Activated T-cell treated with anti-CD3 and anti-CD28 coated beads, Interleukin-2, amount 50 U/mL, for 4 hours (primary cell): ENCODE data around the gene PLCG1. TPM values are rescaled to one million over a fixed set of nuclear protein-coding genes. Genes with fewer than 3 reads are reported as not detected.

Experiments used
- ATAC-seq, 2 donors: fragments of 200-7000 bp; cut with Tn5 transposase; one replicate each; pipeline ENCODE4 v1.10.0; 2021
- DNase-seq: peaks from one replicate; pipeline ENCODE4 v3.0.0-alpha.2; 2020
- H3K27me3 Mint-ChIP-seq: one replicate; pipeline ENCODE4 v1.8.0; 2021; ENCODE audit warnings: low read depth, mixed read lengths
- H3K36me3 Mint-ChIP-seq: one replicate; pipeline ENCODE4 v1.8.0; 2022; ENCODE audit warnings: mixed read lengths; ENCODE audit not compliant: insufficient read depth
- H3K4me1 Mint-ChIP-seq: one replicate; pipeline ENCODE4 v1.8.0; 2021; ENCODE audit warnings: low read depth, mixed read lengths
- H3K4me3 Mint-ChIP-seq: one replicate; pipeline ENCODE4 v1.8.0; 2021; ENCODE audit warnings: mild to moderate bottlenecking, moderate library complexity, mixed read lengths
- H3K9me3 Mint-ChIP-seq: one replicate; pipeline ENCODE4 v1.8.0; 2021; ENCODE audit warnings: mixed read lengths
- total RNA-seq, 3 donors: library from RNA; stranded (reverse); gene quantifications; one replicate each; pipeline ENCODE4 v1.2.1, GENCODE V29; 2021

PLCG1 gene
- total RNA-seq, 3 donors from 2014 or later: 89.1 to 104 (median 91.3) TPM

GRCh38 chr20:41182296-41183212, 45.2 kb downstream of the PLCG1 start:
- no peak overlapping the region for H3K4me3 Mint-ChIP-seq
- peak in 1 of 2 donors; percentile 35 for ATAC-seq
- H3K9me3 Mint-ChIP-seq: no peaks in the 10 kb centered on the region
- H3K27me3 Mint-ChIP-seq: no peaks in the 10 kb centered on the region
- peaks cover 6% of the 10 kb centered on the region for H3K4me1 Mint-ChIP-seq
- DNase-seq: no peak
- H3K36me3 Mint-ChIP-seq: no peaks in the 10 kb centered on the region

GRCh38 chr20:41183391-41183790, 46.0 kb downstream of the PLCG1 start:
- no peaks in the 10 kb centered on the region for H3K27me3 Mint-ChIP-seq
- no peaks in the 10 kb centered on the region for H3K36me3 Mint-ChIP-seq
- no peak overlapping the region for H3K4me3 Mint-ChIP-seq
- H3K4me1 Mint-ChIP-seq: peaks cover 6% of the 10 kb centered on the region
- no peaks in the 10 kb centered on the region for H3K9me3 Mint-ChIP-seq
- no peak for DNase-seq
- no peak for ATAC-seq

- H3K27me3 Mint-ChIP-seq: no peaks in the 10 kb centered on the region
- H3K4me3 Mint-ChIP-seq: no peak overlapping the region
- no peak for ATAC-seq
- no peak for DNase-seq
- peaks cover 6% of the 10 kb centered on the region for H3K4me1 Mint-ChIP-seq
- H3K9me3 Mint-ChIP-seq: no peaks in the 10 kb centered on the region
- H3K36me3 Mint-ChIP-seq: no peaks in the 10 kb centered on the region
Observed at GRCh38 chr20:41183831-41184230, 46.5 kb downstream of the PLCG1 start.

GRCh38 chr20:41185013-41185757, 47.8 kb downstream of the PLCG1 start:
- H3K27me3 Mint-ChIP-seq: no peaks in the 10 kb centered on the region
- DNase-seq (no peak), ATAC-seq (no peak)
- H3K4me3 Mint-ChIP-seq: no peak overlapping the region
- H3K36me3 Mint-ChIP-seq: no peaks in the 10 kb centered on the region
- peaks cover 4% of the 10 kb centered on the region for H3K9me3 Mint-ChIP-seq
- H3K4me1 Mint-ChIP-seq: peaks cover 6% of the 10 kb centered on the region

GRCh38 chr20:41187668-41188067, 50.3 kb downstream of the PLCG1 start:
- Mint-ChIP-seq H3K4me1 (no peaks in the 10 kb centered on the region), H3K36me3 (peaks cover 11% of the 10 kb centered on the region), H3K27me3 (no peaks in the 10 kb centered on the region), H3K4me3 (no peak overlapping the region), H3K9me3 (peaks cover 19% of the 10 kb centered on the region)
- ATAC-seq: no peak
- DNase-seq: no peak

GRCh38 chr20:41191562-41192500, 54.5 kb downstream of the PLCG1 start:
- Mint-ChIP-seq H3K4me3 (no peak overlapping the region), H3K27me3 (no peaks in the 10 kb centered on the region), H3K36me3 (peaks cover 20% of the 10 kb centered on the region), H3K4me1 (no peaks in the 10 kb centered on the region), H3K9me3 (peaks cover 22% of the 10 kb centered on the region)
- ATAC-seq (no peak), DNase-seq (no peak)

GRCh38 chr20:41192575-41192974, 55.2 kb downstream of the PLCG1 start:
- H3K27me3 Mint-ChIP-seq: no peaks in the 10 kb centered on the region
- DNase-seq (no peak), ATAC-seq (no peak)
- peaks cover 21% of the 10 kb centered on the region for H3K36me3 Mint-ChIP-seq
- H3K4me3 Mint-ChIP-seq: no peak overlapping the region
- H3K9me3 Mint-ChIP-seq: peaks cover 22% of the 10 kb centered on the region
- H3K4me1 Mint-ChIP-seq: no peaks in the 10 kb centered on the region

GRCh38 chr20:41196653-41197225, 59.4 kb downstream of the PLCG1 start:
- no peaks in the 10 kb centered on the region for H3K27me3 Mint-ChIP-seq
- DNase-seq: no peak

GRCh38 chr20:41198443-41198842, 61.1 kb downstream of the PLCG1 start:
- Mint-ChIP-seq H3K4me3 (no peak overlapping the region), H3K9me3 (peaks cover 11% of the 10 kb centered on the region), H3K4me1 (no peaks in the 10 kb centered on the region), H3K27me3 (no peaks in the 10 kb centered on the region), H3K36me3 (peaks cover 27% of the 10 kb centered on the region)
- ATAC-seq (no peak), DNase-seq (no peak)

More at GRCh38 chr20:41196653-41197225, 59.4 kb downstream of the PLCG1 start:
- Mint-ChIP-seq H3K4me3 (no peak overlapping the region), H3K9me3 (peaks cover 15% of the 10 kb centered on the region), H3K4me1 (no peaks in the 10 kb centered on the region), H3K36me3 (peaks cover 26% of the 10 kb centered on the region)
- ATAC-seq: no peak

- no peak for ATAC-seq
- H3K36me3 Mint-ChIP-seq: peaks cover 23% of the 10 kb centered on the region
- DNase-seq: no peak
- no peaks in the 10 kb centered on the region for H3K4me1 Mint-ChIP-seq
- no peaks in the 10 kb centered on the region for H3K27me3 Mint-ChIP-seq
- no peak overlapping the region for H3K4me3 Mint-ChIP-seq
- peaks cover 11% of the 10 kb centered on the region for H3K9me3 Mint-ChIP-seq
Observed at GRCh38 chr20:41200446-41201202, 63.3 kb downstream of the PLCG1 start.

- Mint-ChIP-seq H3K9me3 (peaks cover 11% of the 10 kb centered on the region), H3K27me3 (no peaks in the 10 kb centered on the region), H3K4me1 (no peaks in the 10 kb centered on the region), H3K4me3 (no peak overlapping the region), H3K36me3 (peaks cover 23% of the 10 kb centered on the region)
- ATAC-seq: no peak
- no peak for DNase-seq
Observed at GRCh38 chr20:41201760-41202159, 64.4 kb downstream of the PLCG1 start.

GRCh38 chr20:41202426-41202825, 65.1 kb downstream of the PLCG1 start:
- H3K4me3 Mint-ChIP-seq: no peak overlapping the region
- ATAC-seq (no peak), DNase-seq (no peak)
- peaks cover 3% of the 10 kb centered on the region for H3K27me3 Mint-ChIP-seq
- H3K9me3 Mint-ChIP-seq: peaks cover 11% of the 10 kb centered on the region
- peaks cover 22% of the 10 kb centered on the region for H3K36me3 Mint-ChIP-seq
- no peaks in the 10 kb centered on the region for H3K4me1 Mint-ChIP-seq

- no peak overlapping the region for H3K4me3 Mint-ChIP-seq
Observed at GRCh38 chr20:41203660-41204059, 66.3 kb downstream of the PLCG1 start.

More at GRCh38 chr20:41203660-41204059, 66.3 kb downstream of the PLCG1 start:
- DNase-seq (no peak), ATAC-seq (no peak)
- Mint-ChIP-seq H3K36me3 (peaks cover 17% of the 10 kb centered on the region), H3K9me3 (peaks cover 7% of the 10 kb centered on the region), H3K27me3 (peaks cover 3% of the 10 kb centered on the region), H3K4me1 (no peaks in the 10 kb centered on the region)
